GM06990 (cell line): Measurements from ENCODE around the gene ABCG4.

Source experiments
- DNase-seq: peaks from one replicate; pipeline ENCODE4 v3.0.0-alpha.2; 2011; ENCODE audit not compliant: insufficient read length; ENCODE audit errors: extremely low read depth
- H3K27me3 ChIP-seq: replicated peaks from 2 replicates; pipeline ENCODE4 v1.6.0; 2011; ENCODE audit warnings: low read length; ENCODE audit not compliant: control insufficient read depth, insufficient read depth
- H3K36me3 ChIP-seq: 2 replicates; pipeline ENCODE4 v1.5.1; 2011; ENCODE audit warnings: low read length; ENCODE audit not compliant: control insufficient read depth, insufficient read depth
- H3K4me3 ChIP-seq: replicated peaks from 2 replicates; pipeline ENCODE4 v1.5.1; 2011; ENCODE audit warnings: low read depth, mild to moderate bottlenecking, control low read depth, low read length
- TF ChIP-seq, protein P1 (sequence below): IDR thresholded peaks from 2 replicates; pipeline ENCODE4 v1.5.1; 2011; ENCODE audit warnings: low read length, control low read depth, mild to moderate bottlenecking, inconsistent platforms; ENCODE audit not compliant: insufficient read depth, poor library complexity, severe bottlenecking

Gene ABCG4

DNA sequence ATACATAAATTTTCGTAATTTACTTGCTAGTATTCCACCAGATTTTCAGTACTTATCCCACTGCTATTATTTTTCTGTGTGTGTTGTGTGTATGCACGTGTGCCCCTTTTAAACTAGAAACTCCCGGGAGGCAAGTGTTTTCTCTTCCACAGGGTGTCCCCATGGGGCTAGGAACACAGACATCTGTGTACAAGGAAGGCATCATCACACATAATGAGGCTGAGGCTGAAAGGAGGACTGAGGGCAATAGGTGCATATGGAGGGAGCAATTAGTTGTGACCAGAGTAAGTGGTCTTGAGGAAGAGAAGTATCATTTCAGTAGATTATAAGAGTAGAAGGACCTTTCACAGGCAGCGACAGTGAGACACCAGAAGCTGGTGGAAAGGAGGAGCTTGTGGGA is 45.1 kb upstream of the ABCG4 start:
- Histone ChIP-seq H3K27me3 (no peaks in the 10 kb centered on the region), H3K36me3 (no peaks in the 10 kb centered on the region), H3K4me3 (no peak overlapping the region)
- TF ChIP-seq, protein P1, sequence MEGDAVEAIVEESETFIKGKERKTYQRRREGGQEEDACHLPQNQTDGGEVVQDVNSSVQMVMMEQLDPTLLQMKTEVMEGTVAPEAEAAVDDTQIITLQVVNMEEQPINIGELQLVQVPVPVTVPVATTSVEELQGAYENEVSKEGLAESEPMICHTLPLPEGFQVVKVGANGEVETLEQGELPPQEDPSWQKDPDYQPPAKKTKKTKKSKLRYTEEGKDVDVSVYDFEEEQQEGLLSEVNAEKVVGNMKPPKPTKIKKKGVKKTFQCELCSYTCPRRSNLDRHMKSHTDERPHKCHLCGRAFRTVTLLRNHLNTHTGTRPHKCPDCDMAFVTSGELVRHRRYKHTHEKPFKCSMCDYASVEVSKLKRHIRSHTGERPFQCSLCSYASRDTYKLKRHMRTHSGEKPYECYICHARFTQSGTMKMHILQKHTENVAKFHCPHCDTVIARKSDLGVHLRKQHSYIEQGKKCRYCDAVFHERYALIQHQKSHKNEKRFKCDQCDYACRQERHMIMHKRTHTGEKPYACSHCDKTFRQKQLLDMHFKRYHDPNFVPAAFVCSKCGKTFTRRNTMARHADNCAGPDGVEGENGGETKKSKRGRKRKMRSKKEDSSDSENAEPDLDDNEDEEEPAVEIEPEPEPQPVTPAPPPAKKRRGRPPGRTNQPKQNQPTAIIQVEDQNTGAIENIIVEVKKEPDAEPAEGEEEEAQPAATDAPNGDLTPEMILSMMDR = no peak
- no peak for DNase-seq

DNA sequence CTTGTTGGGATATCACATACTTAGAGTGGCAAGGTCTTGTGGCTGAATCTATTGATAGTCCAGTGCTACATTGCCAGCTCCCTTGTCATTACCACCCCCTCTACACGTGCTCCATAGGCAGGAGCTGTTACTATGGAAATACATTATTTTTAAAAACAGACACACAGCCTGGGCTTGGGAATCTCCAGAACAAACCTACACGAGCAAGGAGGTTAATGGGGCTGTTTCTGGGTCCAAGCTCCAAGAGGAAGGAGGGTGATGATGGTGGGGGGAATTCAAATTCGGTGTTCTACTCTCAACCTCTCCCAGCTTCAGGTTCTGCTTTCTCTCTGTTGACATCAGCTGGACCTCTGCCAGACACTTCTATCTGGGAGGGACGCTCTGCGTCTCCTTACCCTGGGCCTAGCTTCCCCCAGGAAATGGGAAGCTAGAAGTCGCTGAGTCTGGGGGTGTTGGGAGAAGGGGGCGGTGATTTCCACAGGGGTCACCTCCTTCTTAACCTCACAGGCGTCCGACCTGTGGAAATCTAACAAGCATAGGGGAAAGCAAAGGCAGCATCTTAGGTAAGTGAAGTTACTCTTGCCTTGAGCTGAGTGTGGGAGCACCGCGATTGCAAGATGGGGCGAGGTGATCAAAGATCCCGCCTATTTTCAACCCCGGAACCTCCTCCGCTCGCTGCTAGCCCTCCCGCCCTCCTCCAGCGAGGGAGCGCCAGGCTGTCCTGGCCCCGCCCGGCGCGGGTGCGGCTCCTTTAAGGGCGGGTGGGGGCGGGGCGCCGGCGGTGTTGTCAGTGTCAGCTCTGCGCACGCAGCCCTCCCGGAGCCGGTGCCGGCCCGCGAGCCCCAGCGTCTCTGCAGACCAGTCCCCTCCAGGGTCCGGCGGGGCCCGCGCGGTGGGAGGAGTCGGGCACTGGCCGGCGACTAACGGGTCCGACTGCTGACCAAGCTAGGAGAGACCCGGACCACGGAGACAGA is 42.0 kb upstream of the ABCG4 start, which contains the start of gene C2CD2L:
Gene C2CD2L, plus strand, starts transcription at position 781 of the 974 bp plus-strand sequence. CDS start 398 bp downstream, outside the sequence.
- DNase-seq = peak; percentile 95
- no peaks in the 10 kb centered on the region for H3K27me3 ChIP-seq
- peaks cover 9% of the 10 kb centered on the region for H3K36me3 ChIP-seq
- TF ChIP-seq, protein P1 = no peak
- peak within 1 kb of the TSS; percentile 88 for H3K4me3 ChIP-seq

DNA sequence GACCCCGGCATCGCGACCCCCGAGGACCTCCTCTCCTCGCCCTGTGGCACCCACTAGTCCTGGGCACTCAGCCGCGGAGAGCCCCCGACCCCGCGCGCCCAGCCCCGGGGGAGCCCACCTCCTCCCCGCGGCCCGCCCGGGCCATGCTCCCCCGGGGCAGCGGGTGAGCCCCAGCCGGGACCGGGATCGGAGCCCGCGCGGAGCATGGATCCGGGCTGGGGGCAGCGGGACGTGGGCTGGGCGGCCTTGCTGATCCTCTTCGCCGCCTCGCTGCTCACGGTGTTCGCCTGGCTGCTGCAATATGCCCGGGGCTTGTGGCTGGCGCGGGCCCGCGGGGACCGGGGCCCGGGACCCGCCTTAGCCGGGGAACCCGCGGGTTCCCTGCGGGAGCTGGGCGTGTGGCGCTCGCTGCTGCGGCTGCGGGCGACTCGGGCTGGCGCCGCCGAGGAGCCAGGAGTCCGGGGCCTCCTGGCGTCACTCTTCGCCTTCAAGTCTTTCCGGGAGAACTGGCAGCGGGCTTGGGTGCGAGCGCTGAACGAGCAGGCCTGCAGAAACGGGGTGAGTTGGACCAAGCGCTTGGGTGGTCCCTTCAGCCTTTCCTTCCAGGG is 41.2 kb upstream of the ABCG4 start:
- H3K4me3 ChIP-seq = peak overlapping the region; percentile 88
- DNase-seq = no peak
- TF ChIP-seq, protein P1 = no peak
- H3K36me3 ChIP-seq = peaks cover 16% of the 10 kb centered on the region
- H3K27me3 ChIP-seq = no peaks in the 10 kb centered on the region

- H3K27me3 ChIP-seq = no peaks in the 10 kb centered on the region
- TF ChIP-seq, protein P1 = no peak
- peak overlapping the region; percentile 88 for H3K4me3 ChIP-seq
- H3K36me3 ChIP-seq = peaks cover 19% of the 10 kb centered on the region
- DNase-seq = no peak
Observed at GRCh38 chr11:119108146-119108856, 40.6 kb upstream of the ABCG4 start.

GRCh38 chr11:119108857-119109221 is 40.0 kb upstream of the ABCG4 start:
- TF ChIP-seq, protein P1 = no peak
- DNase-seq = no peak
- no peaks in the 10 kb centered on the region for H3K27me3 ChIP-seq
- peaks cover 22% of the 10 kb centered on the region for H3K36me3 ChIP-seq
- peak overlapping the region; percentile 88 for H3K4me3 ChIP-seq
